ENCODE measurements around the gene OLFML1.

The OLFML1 gene

DNA sequence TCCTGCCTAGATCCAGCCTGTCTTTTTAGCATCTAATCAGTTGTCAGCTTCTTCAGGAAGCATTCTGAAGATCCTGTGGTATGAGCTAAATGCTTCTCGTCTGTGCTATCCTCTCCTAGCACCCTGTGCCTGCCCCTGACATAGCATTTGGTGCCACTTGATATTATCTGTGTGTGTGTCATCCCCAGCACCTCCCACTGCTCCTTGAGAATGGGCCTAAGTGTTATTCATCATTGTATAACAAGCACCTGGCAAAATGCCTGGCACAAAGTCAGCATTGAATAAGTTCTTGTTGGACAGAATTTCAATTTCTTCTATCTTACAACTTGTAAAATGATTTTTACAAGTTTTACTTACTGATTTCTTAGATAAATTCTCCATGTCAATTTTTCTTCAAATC, 28.1 kb upstream of the OLFML1 start:
- no peak for DNase-seq (ENCODE audit: low read depth in 1 of 2, low spot score in 1 of 2)
- Histone ChIP-seq H3K4me3 (replicated peaks; ENCODE audit: insufficient read depth, low read length) (no peak overlapping the region), H3K27ac (replicated peaks) (no peak overlapping the region), H3K27me3 (ENCODE audit: insufficient read depth, poor library complexity, severe bottlenecking) (no peaks in the 10 kb centered on the region)
- TF ChIP-seq POLR2AphosphoS5 (IDR thresholded peaks at IDR 0.05; ENCODE audit: low read depth) (no peak), CTCF (IDR thresholded peaks at IDR 0.05; ENCODE audit: insufficient read depth, low read length) (no peak), GABPA (IDR thresholded peaks at IDR 0.05; ENCODE audit: low read depth) (no peak), REST (IDR thresholded peaks at IDR 0.05; ENCODE audit: insufficient replicate concordance, low read depth) (no peak), SPI1 (IDR thresholded peaks at IDR 0.05; ENCODE audit: borderline replicate concordance, low read depth) (no peak)

DNA sequence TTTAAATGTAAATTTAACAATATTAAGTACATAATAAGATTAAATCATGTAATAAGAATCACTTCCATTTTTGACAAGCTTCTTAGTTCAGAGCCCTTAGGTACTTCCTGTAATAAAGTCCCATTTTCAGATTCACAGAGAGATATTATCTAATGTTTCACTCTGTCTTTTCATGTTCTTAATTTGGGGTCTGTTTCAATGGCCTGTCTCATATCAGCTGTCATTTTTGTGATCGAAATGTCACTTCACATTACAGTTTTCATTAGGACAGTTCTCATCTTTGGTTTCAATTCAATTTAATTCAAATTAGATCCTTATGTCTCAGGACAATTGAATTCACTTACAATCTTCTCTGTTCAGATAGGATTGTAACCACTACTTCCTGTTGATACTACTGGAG, 22.6 kb upstream of the OLFML1 start:
- TF ChIP-seq GABPA (IDR thresholded peaks at IDR 0.05; ENCODE audit: low read depth) (no peak), SPI1 (IDR thresholded peaks at IDR 0.05; ENCODE audit: borderline replicate concordance, low read depth) (no peak), REST (IDR thresholded peaks at IDR 0.05; ENCODE audit: insufficient replicate concordance, low read depth) (no peak)
- Histone ChIP-seq H3K27me3 (ENCODE audit: insufficient read depth, poor library complexity, severe bottlenecking) (no peaks in the 10 kb centered on the region), H3K4me3 (replicated peaks; ENCODE audit: insufficient read depth, low read length) (no peak overlapping the region), H3K27ac (replicated peaks) (no peak overlapping the region)
- DNase-seq (ENCODE audit: low read depth in 1 of 2, low spot score in 1 of 2), result no peak

GRCh38 chr11:7467652-7468051, 17.7 kb upstream of the OLFML1 start:
- TF ChIP-seq CTCF (IDR thresholded peaks at IDR 0.05; ENCODE audit: insufficient read depth, low read length) (no peak), SPI1 (IDR thresholded peaks at IDR 0.05; ENCODE audit: borderline replicate concordance, low read depth) (no peak), REST (IDR thresholded peaks at IDR 0.05; ENCODE audit: insufficient replicate concordance, low read depth) (no peak), GABPA (IDR thresholded peaks at IDR 0.05; ENCODE audit: low read depth) (no peak), POLR2AphosphoS5 (IDR thresholded peaks at IDR 0.05; ENCODE audit: low read depth) (no peak)
- Histone ChIP-seq H3K27ac (replicated peaks) (no peak overlapping the region), H3K4me3 (replicated peaks; ENCODE audit: insufficient read depth, low read length) (no peak overlapping the region), H3K27me3 (ENCODE audit: insufficient read depth, poor library complexity, severe bottlenecking) (no peaks in the 10 kb centered on the region)
- no peak for DNase-seq (ENCODE audit: low read depth in 1 of 2, low spot score in 1 of 2)

All from HL-60 (cell line).